GM06990 (cell line): ENCODE data around the gene LDHD.

Experiments
- DNase-seq: peaks from one replicate; pipeline ENCODE4 v3.0.0-alpha.2; 2011; ENCODE audit not compliant: insufficient read length; ENCODE audit errors: extremely low read depth
- H3K27me3 ChIP-seq: replicated peaks from 2 replicates; pipeline ENCODE4 v1.6.0; 2011; ENCODE audit warnings: low read length; ENCODE audit not compliant: control insufficient read depth, insufficient read depth
- H3K36me3 ChIP-seq: 2 replicates; pipeline ENCODE4 v1.5.1; 2011; ENCODE audit warnings: low read length; ENCODE audit not compliant: control insufficient read depth, insufficient read depth
- H3K4me3 ChIP-seq: replicated peaks from 2 replicates; pipeline ENCODE4 v1.5.1; 2011; ENCODE audit warnings: low read depth, mild to moderate bottlenecking, control low read depth, low read length
- CTCF ChIP-seq: IDR thresholded peaks from 2 replicates; pipeline ENCODE4 v1.5.1; 2011; ENCODE audit warnings: low read length, control low read depth, mild to moderate bottlenecking, inconsistent platforms; ENCODE audit not compliant: insufficient read depth, poor library complexity, severe bottlenecking

The LDHD gene

GRCh38 chr16:75118943-75119539 is 2.5 kb upstream of the LDHD start:
- H3K27me3 ChIP-seq, result no peaks in the 10 kb centered on the region
- no peak for TF ChIP-seq CTCF
- DNase-seq, result no peak
- H3K36me3 ChIP-seq, result no peaks in the 10 kb centered on the region
- no peak overlapping the region for H3K4me3 ChIP-seq

- no peak overlapping the region for H3K4me3 ChIP-seq
- no peak for TF ChIP-seq CTCF
- no peaks in the 10 kb centered on the region for H3K27me3 ChIP-seq
- no peak for DNase-seq
- H3K36me3 ChIP-seq, result no peaks in the 10 kb centered on the region
Measured at GRCh38 chr16:75116911-75117245, 298 bp upstream of the LDHD start.

- Histone ChIP-seq H3K27me3 (no peaks in the 10 kb centered on the region), H3K4me3 (no peak overlapping the region), H3K36me3 (no peaks in the 10 kb centered on the region)
- no peak for DNase-seq
- TF ChIP-seq CTCF, result no peak
Measured at GRCh38 chr16:75114946-75115825, 1.4 kb downstream of the LDHD start.

- Histone ChIP-seq H3K27me3 (no peaks in the 10 kb centered on the region), H3K36me3 (no peaks in the 10 kb centered on the region), H3K4me3 (no peak overlapping the region)
- DNase-seq, result no peak
- TF ChIP-seq CTCF, result no peak
Measured at GRCh38 chr16:75114179-75114945, 2.2 kb downstream of the LDHD start.

GRCh38 chr16:75113541-75114121 is 2.9 kb downstream of the LDHD start:
- no peak for TF ChIP-seq CTCF
- Histone ChIP-seq H3K4me3 (no peak overlapping the region), H3K36me3 (no peaks in the 10 kb centered on the region), H3K27me3 (no peaks in the 10 kb centered on the region)
- no peak for DNase-seq
